Vagina (tissue), 2 donors: ENCODE results near the gene DNM2.

Experiments used
- CTCF ChIP-seq, 3 experiments: fragments of 450-650 bp in 2 of 3; fragments of 200-600 bp in 1 of 3; sonication (generic) in 1 of 3; IDR thresholded peaks; one replicate each; pipeline ENCODE4 v1.5.1; 2017 to 2019; ENCODE audit warnings: antibody characterized with exemption in 3 of 3, mild to moderate bottlenecking in 2 of 3, moderate library complexity in 2 of 3
- POLR2A ChIP-seq, 2 donors: fragments of 450-650 bp; IDR thresholded peaks; one replicate each; pipeline ENCODE4 v1.6.1; 2017; ENCODE audit warnings: antibody characterized with exemption in 2 of 2, mild to moderate bottlenecking in 2 of 2, moderate library complexity in 2 of 2

DNA sequence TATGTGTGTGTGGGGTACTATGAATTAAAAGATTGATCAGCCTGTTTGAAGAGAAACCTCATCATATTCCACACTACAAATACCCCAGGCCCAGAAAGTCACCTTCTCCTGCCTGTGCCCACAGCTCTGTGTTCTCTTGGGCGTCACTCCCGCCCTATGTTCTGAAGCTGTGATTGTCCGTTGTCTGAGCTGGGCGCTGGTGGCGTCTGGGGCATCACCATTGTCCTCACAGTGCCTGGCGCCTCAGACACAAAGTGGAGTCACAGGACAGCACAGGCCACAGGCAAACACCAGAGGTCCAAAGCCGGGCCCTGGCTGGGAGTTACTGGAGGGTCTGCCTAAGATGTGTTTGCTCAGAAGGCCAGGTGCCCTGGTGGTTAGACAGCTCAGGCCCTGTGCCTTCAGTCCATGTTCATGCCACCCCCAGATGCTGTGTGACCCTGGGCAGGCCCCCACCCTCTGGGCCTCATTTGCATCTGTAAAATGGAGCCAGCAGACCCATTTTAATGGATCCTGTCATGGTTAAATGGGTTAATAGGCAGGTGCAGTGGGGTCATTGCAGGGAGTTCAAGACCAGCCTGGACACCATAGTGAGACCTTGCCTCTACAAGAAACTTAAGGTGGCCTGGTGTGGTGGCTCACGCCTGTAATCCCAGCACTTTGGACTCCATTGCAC lies 34.5 kb downstream of the DNM2 start:
- no peak for TF ChIP-seq POLR2A (IDR thresholded peaks at IDR 0.05)
- TF ChIP-seq CTCF (IDR thresholded peaks at IDR 0.05) = no peak
